MG63 (cell line): ENCODE results near the gene TCERG1L. TPM values are rescaled to one million over a fixed set of nuclear protein-coding genes. Genes with fewer than 3 reads are reported as not detected.
"Not testable (repeated sequence)": the region's sequence is repeated elsewhere in the genome, so short reads cannot be mapped to it uniquely, and the experiment has no call there.

Experiments used
- DNase-seq: peaks from one replicate; pipeline ENCODE4 v3.0.0-alpha.2; 2020
- H3K27me3 ChIP-seq: fragments of 250-450 bp; sonication (Bioruptor Pico); 2 replicates; pipeline ENCODE4 v1.5.1; 2020; ENCODE audit warnings: mild to moderate bottlenecking, moderate library complexity
- H3K36me3 ChIP-seq: fragments of 250-450 bp; sonication (Bioruptor Pico); 2 replicates; pipeline ENCODE4 v1.5.1; 2020; ENCODE audit warnings: mild to moderate bottlenecking, moderate library complexity
- H3K4me3 ChIP-seq: fragments of 250-450 bp; sonication (Bioruptor Pico); 2 replicates; pipeline ENCODE4 v1.5.1; 2020; ENCODE audit warnings: mild to moderate bottlenecking, moderate library complexity
- H3K9me3 ChIP-seq: fragments of 250-450 bp; sonication (Bioruptor Pico); 2 replicates; pipeline ENCODE4 v1.5.1; 2020; ENCODE audit warnings: mild to moderate bottlenecking, moderate library complexity
- total RNA-seq: library from RNA; depleted of rRNA; stranded (reverse); fragments of >200 nt; shearing (Covaris generic); gene quantifications from 2 replicates; pipeline ENCODE4 v1.2.3, GENCODE V29; 2014; ENCODE audit warnings: low replicate concordance

TCERG1L gene
- total RNA-seq, 1 experiment from 2014 or later = not detected

DNA sequence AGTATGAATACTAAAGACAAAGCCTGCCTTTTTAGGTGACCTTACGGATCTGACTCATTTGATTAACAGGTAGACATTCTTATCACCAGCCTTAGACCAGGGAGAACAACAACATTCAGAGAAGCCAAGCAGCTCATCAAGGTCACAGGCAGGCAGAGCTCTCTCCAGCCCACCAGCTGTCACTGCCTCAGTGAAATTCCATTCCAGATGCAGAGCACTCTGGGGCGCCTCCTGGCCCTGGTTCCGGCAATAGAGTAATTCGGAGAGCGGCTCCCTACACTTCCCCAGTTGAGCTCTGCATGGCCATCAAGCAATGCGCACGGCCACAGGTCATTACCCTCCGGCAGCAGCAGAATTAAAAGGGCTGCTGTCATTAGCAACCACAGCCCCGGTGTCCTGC is 164.7 kb downstream of the TCERG1L start:
- Histone ChIP-seq H3K4me3 (no peak overlapping the region), H3K36me3 (no peaks in the 10 kb centered on the region), H3K27me3 (no peaks in the 10 kb centered on the region), H3K9me3 (no peaks in the 10 kb centered on the region)
- no peak for DNase-seq

DNA sequence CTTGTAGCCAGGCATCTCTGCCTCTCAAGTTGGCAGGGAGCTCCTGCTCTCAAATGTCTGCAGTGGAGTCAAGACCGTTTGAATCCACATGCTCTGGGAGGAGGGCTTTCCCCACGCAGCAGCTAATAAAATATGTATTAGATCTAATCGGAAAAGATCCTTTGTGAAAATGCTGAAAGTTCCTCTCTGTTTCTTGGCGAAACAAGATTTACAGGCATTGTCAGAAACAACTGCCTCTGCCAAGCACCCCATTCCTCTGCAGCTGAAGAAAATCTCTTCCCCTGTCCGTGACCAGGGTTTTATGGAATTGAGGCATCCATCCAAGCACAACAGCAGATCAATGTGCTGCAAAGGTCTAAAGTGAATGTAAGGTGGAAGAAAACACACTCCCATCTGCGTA is 165.8 kb downstream of the TCERG1L start:
- Histone ChIP-seq H3K9me3 (no peaks in the 10 kb centered on the region), H3K4me3 (no peak overlapping the region), H3K36me3 (no peaks in the 10 kb centered on the region), H3K27me3 (no peaks in the 10 kb centered on the region)
- DNase-seq = no peak

DNA sequence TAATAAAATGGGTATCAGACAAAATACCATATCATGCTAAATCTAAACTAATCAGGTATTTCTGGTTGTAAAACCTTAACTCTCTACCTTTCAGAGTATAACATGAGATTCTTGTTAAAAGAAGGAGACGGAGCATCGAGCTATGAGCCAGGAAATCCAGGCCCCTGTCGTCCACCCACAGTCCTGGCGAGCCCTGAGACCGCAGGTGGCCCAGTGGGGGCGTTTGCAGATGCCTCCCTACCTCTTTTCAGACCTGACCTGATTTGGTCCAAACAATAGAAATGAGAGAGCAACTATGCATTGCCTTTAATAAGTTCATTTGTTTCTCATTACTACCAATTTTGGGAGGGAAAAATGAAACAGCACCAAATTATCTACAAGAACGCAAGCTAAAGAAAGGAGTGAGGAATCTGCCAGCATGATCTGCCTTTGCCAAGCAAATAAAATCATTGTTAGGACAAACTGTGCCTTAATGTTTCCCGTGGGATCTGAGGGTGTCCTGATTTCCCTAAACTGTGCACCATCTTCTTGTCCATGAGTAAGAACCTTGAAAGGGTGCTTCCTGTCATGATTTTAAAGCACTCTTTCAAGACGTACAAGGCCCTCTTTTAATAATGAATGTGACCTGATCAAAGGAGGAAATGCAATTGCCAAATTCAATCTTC is 166.7 kb downstream of the TCERG1L start:
- no peak for DNase-seq
- no peaks in the 10 kb centered on the region for H3K36me3 ChIP-seq
- H3K9me3 ChIP-seq = no peaks in the 10 kb centered on the region
- no peak overlapping the region for H3K4me3 ChIP-seq
- no peaks in the 10 kb centered on the region for H3K27me3 ChIP-seq

DNA sequence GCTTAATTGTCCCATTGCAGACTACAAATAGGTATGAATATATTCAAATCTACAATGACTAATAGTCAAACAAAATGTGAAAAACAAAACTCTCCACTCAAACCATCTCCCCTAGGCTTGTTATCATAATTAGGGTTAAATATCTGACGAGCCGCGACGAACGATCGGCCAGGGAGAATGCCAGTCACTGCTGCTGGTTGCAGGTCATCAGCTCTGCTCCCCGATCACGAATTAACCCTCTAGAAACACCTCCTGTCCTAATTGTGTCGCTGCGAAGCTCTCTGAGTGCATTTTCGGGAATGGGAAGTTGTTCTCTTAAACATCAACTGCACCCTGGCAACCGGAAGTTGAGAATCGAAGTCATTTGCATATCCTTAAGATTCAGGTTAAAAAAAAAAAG is 167.3 kb downstream of the TCERG1L start:
- Histone ChIP-seq H3K36me3 (no peaks in the 10 kb centered on the region), H3K9me3 (no peaks in the 10 kb centered on the region), H3K27me3 (no peaks in the 10 kb centered on the region), H3K4me3 (no peak overlapping the region)
- DNase-seq = no peak

DNA sequence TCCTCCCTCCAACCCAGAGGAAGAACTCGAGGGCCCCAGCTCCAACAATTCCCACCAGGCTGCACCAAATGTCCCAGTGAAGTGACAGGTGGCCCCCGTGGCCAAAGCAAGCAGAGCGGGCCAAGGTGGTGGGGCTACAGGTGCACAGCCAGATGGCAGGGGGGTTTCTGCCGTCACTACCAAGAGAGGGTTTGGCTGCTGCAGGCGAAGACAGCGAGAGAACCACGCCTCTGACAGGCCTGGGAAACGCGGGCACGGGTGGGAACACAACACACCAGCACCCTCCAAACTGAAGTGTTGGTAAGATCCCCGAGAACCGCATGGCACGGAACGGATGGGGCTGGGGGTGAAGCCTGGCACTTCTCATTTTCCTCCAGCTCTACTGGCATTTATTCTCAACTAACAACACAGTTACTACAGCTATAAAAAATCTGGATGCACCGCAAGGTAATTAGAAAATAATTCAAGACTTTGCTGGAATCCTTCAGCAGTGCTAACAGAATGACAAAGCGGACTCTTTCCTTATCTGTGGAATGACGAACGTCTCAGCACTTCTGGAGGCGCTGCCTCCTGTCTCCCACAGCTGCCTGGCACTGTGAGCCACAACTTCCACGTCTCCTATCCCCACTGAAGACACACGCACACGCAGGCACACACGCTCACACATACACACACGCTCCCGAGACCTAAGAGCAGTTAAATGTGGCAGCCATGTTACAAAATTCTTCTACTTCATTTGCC is 167.9 kb downstream of the TCERG1L start:
- no peaks in the 10 kb centered on the region for H3K9me3 ChIP-seq
- no peaks in the 10 kb centered on the region for H3K36me3 ChIP-seq
- H3K27me3 ChIP-seq = no peaks in the 10 kb centered on the region; the same call in 1 of the 2 replicates
- no peak for DNase-seq
- H3K4me3 ChIP-seq = no peak overlapping the region

DNA sequence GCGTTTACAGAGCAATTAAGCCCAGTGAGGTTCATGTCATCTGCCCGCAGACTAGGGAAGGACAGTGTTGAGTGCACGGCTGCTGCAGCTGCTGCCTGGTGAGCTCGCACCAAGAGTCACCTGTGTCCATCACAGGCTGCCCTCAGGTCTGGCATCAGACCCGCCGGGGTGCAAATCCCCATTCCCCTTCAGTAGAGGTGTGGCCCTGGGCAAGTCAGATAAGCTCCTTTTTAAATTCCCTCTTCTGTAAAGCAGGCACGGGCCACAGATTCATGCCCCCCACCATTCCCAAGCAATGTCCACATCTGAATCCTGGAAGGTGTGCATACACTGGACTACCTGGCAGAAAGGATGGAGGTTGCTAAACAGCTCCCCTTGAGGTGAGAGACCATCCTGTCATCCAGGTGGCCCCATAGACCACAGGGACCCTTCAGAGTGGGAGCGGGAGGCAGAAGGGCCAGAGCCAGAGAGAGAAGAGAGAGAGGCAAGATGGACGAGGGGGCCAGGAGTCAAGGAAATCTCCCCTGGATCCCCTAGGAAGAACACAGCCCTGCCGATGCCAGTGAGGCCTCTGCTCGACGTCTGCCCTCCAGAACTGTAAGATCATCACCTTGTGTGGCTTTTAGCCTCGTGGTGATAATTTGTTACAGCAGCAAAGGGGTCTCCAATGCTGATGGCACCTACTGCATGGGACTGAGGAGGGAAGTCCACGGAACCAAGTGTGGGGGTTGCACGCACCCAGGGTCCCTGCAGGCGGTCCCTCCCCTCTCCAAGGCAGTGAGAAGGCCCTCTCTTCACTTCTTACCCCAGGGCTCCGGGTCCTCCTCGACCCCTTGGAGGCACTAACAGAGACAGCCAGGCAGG is 168.8 kb downstream of the TCERG1L start:
- no peaks in the 10 kb centered on the region for H3K9me3 ChIP-seq
- H3K36me3 ChIP-seq = no peaks in the 10 kb centered on the region
- no peak for DNase-seq
- no peaks in the 10 kb centered on the region; the same call in 1 of the 2 replicates for H3K27me3 ChIP-seq
- no peak overlapping the region for H3K4me3 ChIP-seq

DNA sequence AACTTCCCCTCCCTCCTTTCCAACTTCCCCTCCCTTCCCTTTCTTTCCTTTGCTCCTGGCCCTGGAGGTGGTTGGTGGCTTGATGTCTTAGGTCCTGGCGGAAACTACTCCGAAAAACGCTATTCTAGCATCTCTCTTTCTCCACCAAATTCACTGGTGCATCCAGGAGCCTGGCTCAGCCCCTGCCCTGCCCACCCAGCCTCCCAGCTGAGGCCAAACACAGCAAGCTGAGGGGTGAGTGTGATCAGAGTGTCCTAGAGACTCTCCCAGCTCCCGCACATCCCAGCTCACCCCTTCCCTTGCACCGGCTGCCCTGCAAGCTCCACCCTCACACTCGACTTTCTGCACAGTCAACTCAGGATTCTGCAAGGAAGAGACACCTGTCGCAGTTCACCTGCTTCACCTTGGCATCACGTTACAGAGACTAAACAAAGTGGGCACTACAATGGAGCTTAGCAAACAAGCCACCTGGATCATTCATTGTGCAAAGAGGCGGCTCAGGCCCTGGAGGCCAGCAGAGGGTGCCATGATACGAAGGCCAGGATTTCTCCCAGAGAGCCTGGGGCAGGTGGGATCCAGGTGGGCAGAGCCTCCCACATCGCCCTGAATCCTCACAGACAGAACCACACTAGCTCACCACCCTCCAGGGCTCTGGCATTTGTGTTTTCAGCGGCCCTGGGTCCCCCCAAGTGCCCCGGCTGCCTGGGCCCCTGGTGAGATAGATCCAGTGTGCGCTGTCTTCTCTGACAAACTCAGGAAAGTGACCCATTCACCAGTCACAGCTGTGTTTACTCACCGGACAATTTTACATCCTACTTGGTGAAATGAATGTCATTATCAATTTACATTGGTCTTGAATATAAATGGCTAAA is 169.6 kb downstream of the TCERG1L start:
- H3K27me3 ChIP-seq = no peaks in the 10 kb centered on the region; the same call in 1 of the 2 replicates
- no peaks in the 10 kb centered on the region for H3K9me3 ChIP-seq
- no peak overlapping the region for H3K4me3 ChIP-seq
- no peaks in the 10 kb centered on the region for H3K36me3 ChIP-seq
- DNase-seq = no peak

DNA sequence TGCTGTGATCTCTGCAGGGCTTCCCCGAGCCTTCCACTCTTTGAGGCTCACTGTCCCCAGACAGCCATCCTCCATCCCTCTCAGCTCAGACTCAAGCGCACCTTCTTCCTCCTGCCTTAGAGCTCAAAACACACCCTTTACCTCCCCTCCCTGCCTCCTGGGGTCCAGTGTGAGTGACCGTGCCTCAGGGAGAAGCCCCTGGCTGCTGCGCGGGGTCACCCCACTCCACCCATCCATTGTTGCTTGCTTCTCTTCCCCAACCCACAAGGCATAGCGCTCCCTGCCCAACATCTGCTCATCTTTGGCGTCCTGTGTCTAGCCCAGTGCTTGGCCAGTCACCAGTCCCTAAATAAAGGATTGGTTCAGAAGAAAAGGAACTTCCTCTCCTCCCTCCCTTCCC is 170.3 kb downstream of the TCERG1L start:
- DNase-seq = no peak
- Histone ChIP-seq H3K27me3 (no peaks in the 10 kb centered on the region; the same call in 1 of the 2 replicates), H3K4me3 (no peak overlapping the region), H3K36me3 (no peaks in the 10 kb centered on the region), H3K9me3 (no peaks in the 10 kb centered on the region)

DNA sequence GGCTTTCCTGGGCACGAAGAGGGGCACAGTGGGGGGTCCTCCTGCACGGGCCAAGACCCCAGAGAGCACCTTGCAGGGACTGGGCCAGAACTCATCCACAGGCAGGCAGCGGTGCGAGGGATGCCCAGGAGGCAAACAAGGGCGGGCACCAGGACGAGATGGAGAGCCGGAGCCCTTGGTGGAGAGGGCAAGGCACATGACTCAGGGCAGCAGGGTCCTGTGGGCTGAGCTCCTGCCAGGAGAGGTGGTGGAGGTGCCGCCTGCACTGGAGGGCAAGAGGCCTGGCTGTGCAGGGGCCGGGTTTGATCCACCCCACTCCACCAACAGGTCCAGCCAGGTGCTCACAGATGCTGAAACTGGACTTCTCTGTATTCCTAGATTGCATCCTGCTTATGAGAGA is 170.9 kb downstream of the TCERG1L start:
- H3K36me3 ChIP-seq = no peaks in the 10 kb centered on the region
- H3K9me3 ChIP-seq = no peaks in the 10 kb centered on the region
- DNase-seq = no peak
- H3K4me3 ChIP-seq = no peak overlapping the region
- no peaks in the 10 kb centered on the region; the same call in 1 of the 2 replicates for H3K27me3 ChIP-seq

DNA sequence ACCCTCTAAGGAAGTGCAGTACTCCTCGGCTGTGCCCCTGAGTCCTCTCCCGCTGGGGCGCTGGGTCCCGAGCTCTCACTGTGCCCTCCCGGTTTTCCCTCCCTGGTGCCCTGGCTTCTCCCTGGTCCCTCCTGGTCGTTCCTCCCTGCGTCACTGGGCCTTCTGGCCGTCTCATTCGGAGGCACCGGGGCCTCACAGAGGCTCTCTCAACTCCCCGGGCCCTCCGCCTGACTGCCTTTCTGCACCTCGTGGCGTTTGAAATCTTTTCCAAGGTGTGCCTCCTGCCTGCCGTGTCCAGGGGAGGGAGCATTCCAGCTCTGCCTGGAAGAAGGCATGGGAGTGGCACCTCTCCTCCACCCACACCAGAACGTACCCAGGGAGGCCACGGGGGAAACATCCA is 174.3 kb downstream of the TCERG1L start:
- no peaks in the 10 kb centered on the region for H3K9me3 ChIP-seq

DNA sequence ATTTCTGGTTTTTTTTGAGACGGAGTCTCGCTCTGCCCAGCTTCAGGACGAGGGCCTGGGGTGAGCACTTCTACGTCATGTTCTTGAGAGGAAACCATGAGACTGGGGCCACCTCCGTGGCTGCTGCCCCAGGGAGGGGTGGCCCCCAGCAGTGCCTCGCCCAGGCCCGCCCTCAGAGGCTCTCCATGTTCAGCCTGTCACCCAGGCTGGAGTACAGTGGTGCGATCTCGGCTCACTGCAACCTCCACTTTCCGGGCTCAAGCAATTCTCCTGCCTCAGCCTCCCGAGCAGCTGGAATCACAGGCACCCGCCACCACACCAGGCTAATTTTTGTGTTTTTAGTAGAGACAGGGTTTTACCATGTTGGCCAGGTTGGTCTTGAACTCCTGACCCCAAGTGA is 175.2 kb downstream of the TCERG1L start:
- DNase-seq, H3K4me3 ChIP-seq, H3K36me3 ChIP-seq, H3K27me3 ChIP-seq, H3K9me3 ChIP-seq: not testable (repeated sequence)

More for the DNA sequence above, 174.3 kb downstream of the TCERG1L start:
- no peak for DNase-seq
- Histone ChIP-seq H3K4me3 (no peak overlapping the region), H3K27me3 (no peaks in the 10 kb centered on the region; the same call in 1 of the 2 replicates), H3K36me3 (no peaks in the 10 kb centered on the region)

DNA sequence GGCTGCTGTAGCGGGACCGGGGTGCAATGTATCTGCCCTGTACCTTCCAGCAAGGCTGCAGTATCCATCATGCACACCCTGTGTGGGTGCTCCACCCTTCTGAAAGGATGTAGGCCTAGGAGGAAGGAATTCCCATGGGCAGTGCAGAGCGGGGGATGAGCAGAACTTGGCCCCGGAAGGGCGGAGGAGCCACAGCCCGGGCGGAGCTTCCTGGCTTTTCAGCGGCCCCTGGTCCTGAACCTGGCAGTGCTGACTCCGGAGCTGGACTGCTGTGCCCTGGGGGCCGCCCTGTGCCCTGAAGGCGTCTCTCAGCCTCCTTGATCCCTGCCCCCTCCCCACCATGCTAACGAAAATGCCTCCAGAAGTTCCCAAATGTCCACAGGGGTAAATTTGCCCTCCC is 175.8 kb downstream of the TCERG1L start:
- H3K9me3 ChIP-seq = no peaks in the 10 kb centered on the region
- no peaks in the 10 kb centered on the region; the same call in 1 of the 2 replicates for H3K27me3 ChIP-seq
- H3K4me3 ChIP-seq = no peak overlapping the region
- DNase-seq = no peak
- no peaks in the 10 kb centered on the region for H3K36me3 ChIP-seq

DNA sequence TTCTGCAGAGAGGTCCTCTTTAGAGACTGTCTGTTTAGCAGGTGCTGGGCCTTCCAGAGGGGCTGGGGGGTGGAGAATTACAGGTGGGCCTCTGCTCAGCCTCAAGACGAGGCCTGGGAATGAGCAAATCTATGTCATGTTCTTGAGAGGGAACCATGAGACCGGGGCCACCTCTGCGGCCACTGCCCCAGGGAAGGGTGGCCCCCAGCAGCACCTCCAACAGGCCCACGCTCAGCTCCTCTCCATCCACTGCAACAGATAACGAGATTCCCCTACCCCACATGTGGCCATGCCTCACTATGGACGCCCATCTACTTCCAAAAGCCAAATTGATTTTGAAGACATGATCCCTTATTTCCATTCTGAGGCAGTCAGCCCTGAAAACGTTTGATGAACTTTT is 176.9 kb downstream of the TCERG1L start:
- DNase-seq = no peak
- Histone ChIP-seq H3K4me3 (no peak overlapping the region), H3K9me3 (no peaks in the 10 kb centered on the region), H3K27me3 (no peaks in the 10 kb centered on the region; the same call in 1 of the 2 replicates), H3K36me3 (no peaks in the 10 kb centered on the region)

DNA sequence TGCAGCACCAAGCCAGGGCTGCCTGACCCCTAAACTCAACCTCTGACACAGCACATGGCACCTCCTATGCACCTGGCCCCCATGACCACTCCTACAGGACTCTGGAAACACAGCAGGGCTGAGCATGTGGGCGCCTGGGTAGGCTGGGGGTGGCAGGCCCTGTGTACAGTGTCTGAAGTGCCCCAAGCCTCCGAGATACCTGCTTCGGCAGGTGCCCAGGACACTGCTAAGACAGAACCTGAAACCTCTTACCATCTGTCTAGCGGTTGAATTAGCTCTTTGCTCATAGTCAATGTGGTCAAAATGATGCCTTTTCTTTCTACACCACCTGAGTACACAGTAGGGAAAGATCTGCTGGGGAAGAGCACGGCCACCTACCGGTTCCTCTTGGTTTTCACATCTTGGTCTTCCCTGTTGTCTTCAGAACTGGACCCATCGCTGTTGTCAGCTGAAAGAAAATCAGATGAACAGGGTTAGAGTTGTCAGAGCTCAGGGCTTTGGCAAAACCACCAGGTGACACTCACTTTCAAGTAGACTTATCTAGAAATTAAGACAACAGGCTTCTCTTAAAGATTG is 177.4 kb downstream of the TCERG1L start:
- Histone ChIP-seq H3K4me3 (no peak overlapping the region), H3K36me3 (no peaks in the 10 kb centered on the region), H3K9me3 (no peaks in the 10 kb centered on the region), H3K27me3 (no peaks in the 10 kb centered on the region; the same call in 1 of the 2 replicates)
- DNase-seq = no peak

DNA sequence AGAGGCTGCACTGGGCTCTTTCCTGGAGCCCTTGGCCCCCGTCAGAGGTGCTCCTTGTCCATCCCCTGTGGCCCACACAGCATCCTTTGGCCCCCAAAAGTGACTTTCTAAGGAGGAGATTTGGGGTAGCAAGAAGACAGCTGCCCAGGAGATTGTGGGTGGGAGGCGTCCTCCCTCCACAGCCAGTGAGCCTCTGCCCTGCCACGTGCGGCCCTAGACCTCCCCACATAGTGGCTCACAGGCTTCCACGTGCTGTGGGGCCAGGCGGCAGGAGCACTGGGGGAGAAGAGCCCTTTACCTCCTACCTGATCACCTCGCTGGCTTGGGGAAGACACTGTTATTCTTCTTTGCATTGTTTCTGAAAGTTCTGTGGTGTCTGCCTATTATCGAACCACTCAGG is 178.8 kb downstream of the TCERG1L start:
- Histone ChIP-seq H3K9me3 (no peaks in the 10 kb centered on the region), H3K36me3 (no peaks in the 10 kb centered on the region), H3K4me3 (no peak overlapping the region), H3K27me3 (no peaks in the 10 kb centered on the region)
- DNase-seq = no peak
